HG03064 (cell line): ENCODE measurements around the gene GPC6.

Source experiments
- ATAC-seq: cut with Tn5 transposase; IDR thresholded peaks from one replicate; pipeline ENCODE4 v1.9.1; 2021; ENCODE audit warnings: low read depth; ENCODE audit not compliant: unreplicated experiment

The GPC6 gene

GRCh38 chr13:93646245-93646644 lies 419.6 kb downstream of the GPC6 start:
- ATAC-seq = no peak

- ATAC-seq = no peak
Measured at GRCh38 chr13:93649496-93649895, 422.9 kb downstream of the GPC6 start.

- no peak for ATAC-seq
Measured at GRCh38 chr13:93653776-93654175, 427.2 kb downstream of the GPC6 start.

GRCh38 chr13:93655154-93655553 lies 428.5 kb downstream of the GPC6 start:
- no peak for ATAC-seq

GRCh38 chr13:93660391-93661063 lies 433.9 kb downstream of the GPC6 start:
- ATAC-seq = no peak

GRCh38 chr13:93670866-93671265 lies 444.3 kb downstream of the GPC6 start:
- ATAC-seq = no peak

- no peak for ATAC-seq
Measured at GRCh38 chr13:93672996-93673395, 446.4 kb downstream of the GPC6 start.

- ATAC-seq = no peak
Measured at GRCh38 chr13:93673885-93674284, 447.3 kb downstream of the GPC6 start.

- ATAC-seq = no peak
Measured at GRCh38 chr13:93674337-93674755, 447.7 kb downstream of the GPC6 start.

GRCh38 chr13:93680329-93680728 lies 453.7 kb downstream of the GPC6 start:
- ATAC-seq = no peak

- no peak for ATAC-seq
Measured at GRCh38 chr13:93685900-93686299, 459.3 kb downstream of the GPC6 start.

- no peak for ATAC-seq
Measured at GRCh38 chr13:93686399-93686798, 459.8 kb downstream of the GPC6 start.

GRCh38 chr13:93687261-93687660 lies 460.7 kb downstream of the GPC6 start:
- no peak for ATAC-seq

GRCh38 chr13:93689333-93689732 lies 462.7 kb downstream of the GPC6 start:
- no peak for ATAC-seq

GRCh38 chr13:93690139-93690538 lies 463.5 kb downstream of the GPC6 start:
- ATAC-seq = no peak

- ATAC-seq = no peak
Measured at GRCh38 chr13:93698016-93698613, 471.5 kb downstream of the GPC6 start.

- ATAC-seq = no peak
Measured at GRCh38 chr13:93700115-93700514, 473.5 kb downstream of the GPC6 start.

GRCh38 chr13:93708308-93709075 lies 481.9 kb downstream of the GPC6 start:
- ATAC-seq = no peak

- ATAC-seq = no peak
Measured at GRCh38 chr13:93709506-93710244, 483.1 kb downstream of the GPC6 start.

- ATAC-seq = no peak
Measured at GRCh38 chr13:93714171-93714570, 487.6 kb downstream of the GPC6 start.

- ATAC-seq = no peak
Measured at GRCh38 chr13:93715866-93716265, 489.3 kb downstream of the GPC6 start.
